ENCODE results near the gene MBD5.

The MBD5 gene

DNA sequence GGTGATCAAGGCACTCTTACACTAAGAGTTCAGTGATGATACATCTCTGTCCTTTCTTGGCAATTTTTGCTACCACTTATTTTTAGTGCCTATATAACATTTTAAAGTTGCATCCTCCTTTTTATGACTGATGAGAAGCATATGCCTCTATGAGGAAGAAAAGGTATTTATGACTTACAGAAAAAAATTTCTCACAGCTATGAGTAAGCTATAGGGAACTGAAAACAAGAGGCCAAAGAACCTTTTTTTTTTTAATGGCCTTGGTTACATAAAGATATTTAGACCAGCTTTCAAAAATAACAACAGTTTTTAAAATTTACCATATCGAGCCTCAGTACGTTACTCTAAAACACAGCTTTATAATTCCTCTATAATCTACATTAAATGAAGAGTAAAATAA, 21.3 kb downstream of the MBD5 start:
- Histone ChIP-seq H2BK15ac (ENCODE audit: low read depth, poor library complexity, severe bottlenecking) (no peak overlapping the region), H3K4me2 (ENCODE audit: low read length, poor library complexity, severe bottlenecking) (no peak overlapping the region), H3K18ac (ENCODE audit: low read depth in 1 of 2, low read length in 2 of 2) (no peak overlapping the region), H2AK5ac (ENCODE audit: low read length, severe bottlenecking) (no peak overlapping the region), H2BK12ac (ENCODE audit: low read length in 2 of 2) (no peak overlapping the region), H3K23ac (ENCODE audit: low read length in 2 of 2) (no peak overlapping the region), H3K79me1 (replicated peaks; ENCODE audit: low read length, poor library complexity, severe bottlenecking) (peaks cover 19% of the 10 kb centered on the region), H3K4me1 (ENCODE audit: control insufficient read depth, insufficient read depth, low read depth, low read length) (no peaks in the 10 kb centered on the region), H2BK5ac (ENCODE audit: low read depth, low read length, poor library complexity, severe bottlenecking) (no peak overlapping the region), H2AFZ (ENCODE audit: low read depth, low read length) (no peak overlapping the region), H3K14ac (ENCODE audit: low read length in 2 of 2) (no peak overlapping the region), H3K4ac (ENCODE audit: low read depth in 1 of 2, low read length in 2 of 2) (no peak overlapping the region), H3K27me3 (ENCODE audit: control insufficient read depth in 1 of 2, insufficient read depth in 1 of 2, low read length in 2 of 2) (no peaks in the 10 kb centered on the region), H3K9me3 (ENCODE audit: control insufficient read depth, low read length) (no peaks in the 10 kb centered on the region), H4K8ac (ENCODE audit: low read length) (no peak overlapping the region), H3K4me3 (ENCODE audit: insufficient read depth in 1 of 2, low read depth in 1 of 2, low read length in 2 of 2) (no peak overlapping the region), H4K91ac (ENCODE audit: low read length) (no peak overlapping the region), H2BK120ac (ENCODE audit: low read depth, low read length) (no peak overlapping the region), H3K27ac (ENCODE audit: low read length, poor library complexity, severe bottlenecking) (no peak overlapping the region), H3K9ac (ENCODE audit: low read length) (no peak overlapping the region), H3K36me3 (ENCODE audit: control insufficient read depth in 1 of 2, insufficient read depth in 2 of 2, low read depth in 1 of 2, low read length in 2 of 2) (peaks cover 2 to 15% of the 10 kb centered on the region in 2 experiments)
- no CpG with 5 or more reads among the region's 2 CpGs for WGBS
- no peak for DNase-seq

- H2AK5ac ChIP-seq (ENCODE audit: low read length, severe bottlenecking), result no peak overlapping the region
- no peaks in the 10 kb centered on the region for H3K27me3 ChIP-seq (ENCODE audit: control insufficient read depth in 1 of 2, insufficient read depth in 1 of 2, low read length in 2 of 2)
- peaks cover 23% of the 10 kb centered on the region for H3K79me1 ChIP-seq (replicated peaks; ENCODE audit: low read length, poor library complexity, severe bottlenecking)
- H4K8ac ChIP-seq (ENCODE audit: low read length), result no peak overlapping the region
- H3K23ac ChIP-seq (ENCODE audit: low read length in 2 of 2), result no peak overlapping the region
- no peak overlapping the region for H4K91ac ChIP-seq (ENCODE audit: low read length)
- WGBS, result 97% methylated on average over 2 of the region's 2 CpGs
- no peaks in the 10 kb centered on the region for H3K9me3 ChIP-seq (ENCODE audit: control insufficient read depth, low read length)
- H2BK5ac ChIP-seq (ENCODE audit: low read depth, low read length, poor library complexity, severe bottlenecking), result no peak overlapping the region
- H3K27ac ChIP-seq (ENCODE audit: low read length, poor library complexity, severe bottlenecking), result no peak overlapping the region
- H3K4me1 ChIP-seq (ENCODE audit: control insufficient read depth, insufficient read depth, low read depth, low read length), result no peaks in the 10 kb centered on the region
- no peak overlapping the region for H2BK15ac ChIP-seq (ENCODE audit: low read depth, poor library complexity, severe bottlenecking)
- H3K4ac ChIP-seq (ENCODE audit: low read depth in 1 of 2, low read length in 2 of 2), result no peak overlapping the region
- H3K4me3 ChIP-seq (ENCODE audit: insufficient read depth in 1 of 2, low read depth in 1 of 2, low read length in 2 of 2), result no peak overlapping the region
- H3K18ac ChIP-seq (ENCODE audit: low read depth in 1 of 2, low read length in 2 of 2), result no peak overlapping the region
- no peak overlapping the region for H3K9ac ChIP-seq (ENCODE audit: low read length)
- H3K4me2 ChIP-seq (ENCODE audit: low read length, poor library complexity, severe bottlenecking), result no peak overlapping the region
- no peak overlapping the region for H2AFZ ChIP-seq (ENCODE audit: low read depth, low read length)
- H2BK120ac ChIP-seq (ENCODE audit: low read depth, low read length), result no peak overlapping the region
- H3K36me3 ChIP-seq (ENCODE audit: control insufficient read depth in 1 of 2, insufficient read depth in 2 of 2, low read depth in 1 of 2, low read length in 2 of 2), result peaks cover 2 to 15% of the 10 kb centered on the region in 2 experiments
- H3K14ac ChIP-seq (ENCODE audit: low read length in 2 of 2), result no peak overlapping the region
- DNase-seq, result no peak
- no peak overlapping the region for H2BK12ac ChIP-seq (ENCODE audit: low read length in 2 of 2)
Measured at GRCh38 chr2:148044322-148044721, 23.4 kb downstream of the MBD5 start.

DNA sequence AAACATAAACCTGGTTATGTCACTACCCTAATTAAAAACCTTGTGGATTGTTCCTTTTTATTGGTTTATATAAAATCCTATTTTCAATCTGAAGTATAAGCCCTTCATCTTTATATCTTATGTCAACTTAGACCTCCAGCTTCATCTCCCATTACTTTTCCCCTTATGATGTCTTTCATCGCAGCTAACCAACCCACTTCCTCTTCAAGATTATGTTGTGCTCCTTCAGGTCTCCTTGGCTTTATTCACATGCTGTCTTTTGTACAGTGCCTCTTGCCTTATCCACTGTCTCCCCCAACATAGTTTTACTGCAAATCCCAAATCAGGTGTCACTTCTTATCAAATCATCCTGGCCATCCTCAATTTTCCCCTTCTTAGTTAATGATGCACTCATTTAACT, 25.9 kb downstream of the MBD5 start:
- Histone ChIP-seq H3K9me3 (ENCODE audit: control insufficient read depth, low read length) (no peaks in the 10 kb centered on the region), H3K79me1 (replicated peaks; ENCODE audit: low read length, poor library complexity, severe bottlenecking) (peaks cover 12% of the 10 kb centered on the region), H3K14ac (ENCODE audit: low read length in 2 of 2) (no peak overlapping the region), H2AK5ac (ENCODE audit: low read length, severe bottlenecking) (peak overlapping the region; percentile 35), H3K9ac (ENCODE audit: low read length) (no peak overlapping the region), H3K36me3 (ENCODE audit: control insufficient read depth in 1 of 2, insufficient read depth in 2 of 2, low read depth in 1 of 2, low read length in 2 of 2) (peaks cover 0 to 4% of the 10 kb centered on the region in 2 experiments), H3K27ac (ENCODE audit: low read length, poor library complexity, severe bottlenecking) (no peak overlapping the region), H2BK12ac (ENCODE audit: low read length in 2 of 2) (no peak overlapping the region), H4K8ac (ENCODE audit: low read length) (no peak overlapping the region), H3K4me3 (ENCODE audit: insufficient read depth in 1 of 2, low read depth in 1 of 2, low read length in 2 of 2) (no peak overlapping the region), H2BK5ac (ENCODE audit: low read depth, low read length, poor library complexity, severe bottlenecking) (no peak overlapping the region), H3K18ac (ENCODE audit: low read depth in 1 of 2, low read length in 2 of 2) (no peak overlapping the region), H3K4ac (ENCODE audit: low read depth in 1 of 2, low read length in 2 of 2) (no peak overlapping the region), H3K23ac (ENCODE audit: low read length in 2 of 2) (no peak overlapping the region), H2BK15ac (ENCODE audit: low read depth, poor library complexity, severe bottlenecking) (no peak overlapping the region), H3K27me3 (ENCODE audit: control insufficient read depth in 1 of 2, insufficient read depth in 1 of 2, low read length in 2 of 2) (no peaks in the 10 kb centered on the region), H2BK120ac (ENCODE audit: low read depth, low read length) (no peak overlapping the region), H3K4me1 (ENCODE audit: control insufficient read depth, insufficient read depth, low read depth, low read length) (no peaks in the 10 kb centered on the region), H2AFZ (ENCODE audit: low read depth, low read length) (no peak overlapping the region), H3K4me2 (ENCODE audit: low read length, poor library complexity, severe bottlenecking) (no peak overlapping the region), H4K91ac (ENCODE audit: low read length) (no peak overlapping the region)
- DNase-seq, result no peak
- 100% methylated on average over 1 of the region's 1 CpG for WGBS

- Histone ChIP-seq H3K18ac (ENCODE audit: low read depth in 1 of 2, low read length in 2 of 2) (no peak overlapping the region), H3K27ac (ENCODE audit: low read length, poor library complexity, severe bottlenecking) (no peak overlapping the region), H3K36me3 (ENCODE audit: control insufficient read depth in 1 of 2, insufficient read depth in 2 of 2, low read depth in 1 of 2, low read length in 2 of 2) (no peaks in the 10 kb centered on the region), H3K23ac (ENCODE audit: low read length in 2 of 2) (no peak overlapping the region), H2AFZ (ENCODE audit: low read depth, low read length) (no peak overlapping the region), H2AK5ac (ENCODE audit: low read length, severe bottlenecking) (no peak overlapping the region), H3K4me1 (ENCODE audit: control insufficient read depth, insufficient read depth, low read depth, low read length) (no peaks in the 10 kb centered on the region), H4K8ac (ENCODE audit: low read length) (no peak overlapping the region), H3K4ac (ENCODE audit: low read depth in 1 of 2, low read length in 2 of 2) (no peak overlapping the region), H2BK12ac (ENCODE audit: low read length in 2 of 2) (no peak overlapping the region), H3K9me3 (ENCODE audit: control insufficient read depth, low read length) (no peaks in the 10 kb centered on the region), H4K91ac (ENCODE audit: low read length) (no peak overlapping the region), H3K9ac (ENCODE audit: low read length) (no peak overlapping the region), H3K14ac (ENCODE audit: low read length in 2 of 2) (no peak overlapping the region), H2BK15ac (ENCODE audit: low read depth, poor library complexity, severe bottlenecking) (no peak overlapping the region), H2BK5ac (ENCODE audit: low read depth, low read length, poor library complexity, severe bottlenecking) (no peak overlapping the region), H2BK120ac (ENCODE audit: low read depth, low read length) (no peak overlapping the region), H3K79me1 (replicated peaks; ENCODE audit: low read length, poor library complexity, severe bottlenecking) (peaks cover 8% of the 10 kb centered on the region), H3K4me2 (ENCODE audit: low read length, poor library complexity, severe bottlenecking) (no peak overlapping the region), H3K27me3 (ENCODE audit: control insufficient read depth in 1 of 2, insufficient read depth in 1 of 2, low read length in 2 of 2) (no peaks in the 10 kb centered on the region), H3K4me3 (ENCODE audit: insufficient read depth in 1 of 2, low read depth in 1 of 2, low read length in 2 of 2) (no peak overlapping the region)
- WGBS, result 100% methylated on average over 1 of the region's 1 CpG
- no peak for DNase-seq
Measured at GRCh38 chr2:148048475-148049221, 27.8 kb downstream of the MBD5 start.
